ENCODE data around the gene NTRK3. TPM values are rescaled to one million over a fixed set of nuclear protein-coding genes. Genes with fewer than 3 reads are reported as not detected.

The NTRK3 gene
- polyA plus RNA-seq, 1 donor from 2014 or later: 42.7 TPM

DNA sequence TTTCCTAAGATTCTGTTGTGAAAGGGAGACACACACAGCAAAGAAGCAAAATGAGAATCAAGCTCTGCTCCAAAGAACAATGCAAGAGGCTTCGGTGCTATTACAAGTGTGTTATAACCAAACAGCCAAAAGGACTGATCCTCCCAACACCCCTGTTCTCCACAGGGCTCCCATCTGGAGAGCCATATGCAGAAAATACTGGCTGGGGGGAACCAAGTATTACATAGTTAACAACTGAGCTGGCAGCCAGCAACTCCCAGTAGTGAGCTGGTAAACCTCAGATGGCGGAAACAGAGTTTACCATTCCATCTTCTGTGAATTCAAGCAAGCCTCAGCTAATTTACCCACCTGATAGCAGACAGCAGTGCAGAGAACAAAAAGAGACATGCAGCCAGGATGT, 156.4 kb downstream of the NTRK3 start:
- no peak for TF ChIP-seq SMC3 (conservative IDR thresholded peaks at IDR 0.05; ENCODE audit: poor library complexity)
- TF ChIP-seq, protein P1, sequence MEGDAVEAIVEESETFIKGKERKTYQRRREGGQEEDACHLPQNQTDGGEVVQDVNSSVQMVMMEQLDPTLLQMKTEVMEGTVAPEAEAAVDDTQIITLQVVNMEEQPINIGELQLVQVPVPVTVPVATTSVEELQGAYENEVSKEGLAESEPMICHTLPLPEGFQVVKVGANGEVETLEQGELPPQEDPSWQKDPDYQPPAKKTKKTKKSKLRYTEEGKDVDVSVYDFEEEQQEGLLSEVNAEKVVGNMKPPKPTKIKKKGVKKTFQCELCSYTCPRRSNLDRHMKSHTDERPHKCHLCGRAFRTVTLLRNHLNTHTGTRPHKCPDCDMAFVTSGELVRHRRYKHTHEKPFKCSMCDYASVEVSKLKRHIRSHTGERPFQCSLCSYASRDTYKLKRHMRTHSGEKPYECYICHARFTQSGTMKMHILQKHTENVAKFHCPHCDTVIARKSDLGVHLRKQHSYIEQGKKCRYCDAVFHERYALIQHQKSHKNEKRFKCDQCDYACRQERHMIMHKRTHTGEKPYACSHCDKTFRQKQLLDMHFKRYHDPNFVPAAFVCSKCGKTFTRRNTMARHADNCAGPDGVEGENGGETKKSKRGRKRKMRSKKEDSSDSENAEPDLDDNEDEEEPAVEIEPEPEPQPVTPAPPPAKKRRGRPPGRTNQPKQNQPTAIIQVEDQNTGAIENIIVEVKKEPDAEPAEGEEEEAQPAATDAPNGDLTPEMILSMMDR (IDR thresholded peaks at IDR 0.05; ENCODE audit: poor library complexity, severe bottlenecking): no peak
- TF ChIP-seq, protein P2, sequence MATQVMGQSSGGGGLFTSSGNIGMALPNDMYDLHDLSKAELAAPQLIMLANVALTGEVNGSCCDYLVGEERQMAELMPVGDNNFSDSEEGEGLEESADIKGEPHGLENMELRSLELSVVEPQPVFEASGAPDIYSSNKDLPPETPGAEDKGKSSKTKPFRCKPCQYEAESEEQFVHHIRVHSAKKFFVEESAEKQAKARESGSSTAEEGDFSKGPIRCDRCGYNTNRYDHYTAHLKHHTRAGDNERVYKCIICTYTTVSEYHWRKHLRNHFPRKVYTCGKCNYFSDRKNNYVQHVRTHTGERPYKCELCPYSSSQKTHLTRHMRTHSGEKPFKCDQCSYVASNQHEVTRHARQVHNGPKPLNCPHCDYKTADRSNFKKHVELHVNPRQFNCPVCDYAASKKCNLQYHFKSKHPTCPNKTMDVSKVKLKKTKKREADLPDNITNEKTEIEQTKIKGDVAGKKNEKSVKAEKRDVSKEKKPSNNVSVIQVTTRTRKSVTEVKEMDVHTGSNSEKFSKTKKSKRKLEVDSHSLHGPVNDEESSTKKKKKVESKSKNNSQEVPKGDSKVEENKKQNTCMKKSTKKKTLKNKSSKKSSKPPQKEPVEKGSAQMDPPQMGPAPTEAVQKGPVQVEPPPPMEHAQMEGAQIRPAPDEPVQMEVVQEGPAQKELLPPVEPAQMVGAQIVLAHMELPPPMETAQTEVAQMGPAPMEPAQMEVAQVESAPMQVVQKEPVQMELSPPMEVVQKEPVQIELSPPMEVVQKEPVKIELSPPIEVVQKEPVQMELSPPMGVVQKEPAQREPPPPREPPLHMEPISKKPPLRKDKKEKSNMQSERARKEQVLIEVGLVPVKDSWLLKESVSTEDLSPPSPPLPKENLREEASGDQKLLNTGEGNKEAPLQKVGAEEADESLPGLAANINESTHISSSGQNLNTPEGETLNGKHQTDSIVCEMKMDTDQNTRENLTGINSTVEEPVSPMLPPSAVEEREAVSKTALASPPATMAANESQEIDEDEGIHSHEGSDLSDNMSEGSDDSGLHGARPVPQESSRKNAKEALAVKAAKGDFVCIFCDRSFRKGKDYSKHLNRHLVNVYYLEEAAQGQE (IDR thresholded peaks at IDR 0.05; ENCODE audit: borderline replicate concordance): no peak
- no peak for TF ChIP-seq EZH2 (IDR thresholded peaks at IDR 0.05; ENCODE audit: borderline replicate concordance, insufficient read depth, low read length, poor library complexity, severe bottlenecking)
- TF ChIP-seq RAD21 (conservative IDR thresholded peaks at IDR 0.05): no peak
- TF ChIP-seq TAF1 (IDR thresholded peaks at IDR 0.05; ENCODE audit: low read depth): no peak
- TF ChIP-seq EP300 (conservative IDR thresholded peaks at IDR 0.05; ENCODE audit: poor library complexity, severe bottlenecking): no peak
- no peak for TF ChIP-seq POLR2AphosphoS5 (IDR thresholded peaks at IDR 0.05)
- no peak for TF ChIP-seq MXI1 (conservative IDR thresholded peaks at IDR 0.05; ENCODE audit: poor library complexity, severe bottlenecking)

DNA sequence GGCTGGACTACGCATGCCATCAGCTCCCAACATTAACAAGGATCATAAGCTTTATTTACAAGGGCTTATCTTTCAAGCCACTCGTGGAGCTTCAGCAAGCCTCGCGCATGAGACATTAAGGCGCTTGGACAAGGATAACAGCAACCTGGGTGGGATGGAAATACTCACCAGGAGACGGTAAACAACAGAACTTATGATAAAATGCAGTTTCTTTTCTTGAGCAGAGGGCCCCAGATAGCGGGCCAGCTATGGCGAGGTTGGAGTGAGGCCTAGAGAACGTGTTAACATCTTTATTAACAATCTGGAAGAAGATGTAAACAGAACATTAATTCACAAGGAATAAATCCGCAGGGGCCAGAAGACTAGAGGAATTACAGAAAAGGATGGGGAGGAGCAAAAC, 158.2 kb downstream of the NTRK3 start:
- H3K9me2 ChIP-seq (ENCODE audit: insufficient read depth, low read length): no peaks in the 10 kb centered on the region
- H4K20me1 ChIP-seq (ENCODE audit: insufficient read depth): no peaks in the 10 kb centered on the region
- no peak for TF ChIP-seq MXI1 (conservative IDR thresholded peaks at IDR 0.05; ENCODE audit: poor library complexity, severe bottlenecking)
- TF ChIP-seq, protein P1 (IDR thresholded peaks at IDR 0.05; ENCODE audit: poor library complexity, severe bottlenecking): no peak
- no peak for TF ChIP-seq EZH2 (IDR thresholded peaks at IDR 0.05; ENCODE audit: borderline replicate concordance, insufficient read depth, low read length, poor library complexity, severe bottlenecking)
- TF ChIP-seq SMC3 (conservative IDR thresholded peaks at IDR 0.05; ENCODE audit: poor library complexity): no peak
- TF ChIP-seq POLR2AphosphoS5 (IDR thresholded peaks at IDR 0.05): no peak
- TF ChIP-seq RAD21 (conservative IDR thresholded peaks at IDR 0.05): no peak
- no peak for TF ChIP-seq EP300 (conservative IDR thresholded peaks at IDR 0.05; ENCODE audit: poor library complexity, severe bottlenecking)
- TF ChIP-seq TAF1 (IDR thresholded peaks at IDR 0.05; ENCODE audit: low read depth): no peak
- TF ChIP-seq, protein P2 (IDR thresholded peaks at IDR 0.05; ENCODE audit: borderline replicate concordance): no peak
- H3K79me2 ChIP-seq (replicated peaks; ENCODE audit: insufficient read depth, low read length): no peaks in the 10 kb centered on the region
- no peak overlapping the region for H3K27ac ChIP-seq (ENCODE audit: low read length)
- no peak overlapping the region for H2AFZ ChIP-seq (ENCODE audit: low read depth, low read length)
- H3K27me3 ChIP-seq (ENCODE audit: insufficient read depth, low read depth, low read length): no peaks in the 10 kb centered on the region
- no peak overlapping the region for H3K9ac ChIP-seq (ENCODE audit: low read length)
- H3F3A ChIP-seq (ENCODE audit: insufficient read depth, low read length, poor library complexity, severe bottlenecking): no peaks in the 10 kb centered on the region
- no peak overlapping the region for H3K4me2 ChIP-seq (ENCODE audit: low read length)
- no peaks in the 10 kb centered on the region for H3K36me3 ChIP-seq (ENCODE audit: insufficient read depth, low read length)
- no peaks in the 10 kb centered on the region for H3K9me3 ChIP-seq (ENCODE audit: low read length)
- H3K4me3 ChIP-seq (ENCODE audit: low read length): no peak overlapping the region

More for the DNA sequence above, 156.4 kb downstream of the NTRK3 start:
- Histone ChIP-seq H2AFZ (ENCODE audit: low read depth, low read length) (no peak overlapping the region), H3K36me3 (ENCODE audit: insufficient read depth, low read length) (no peaks in the 10 kb centered on the region), H3K27me3 (ENCODE audit: insufficient read depth, low read depth, low read length) (no peaks in the 10 kb centered on the region), H3K79me2 (replicated peaks; ENCODE audit: insufficient read depth, low read length) (no peaks in the 10 kb centered on the region), H3K4me2 (ENCODE audit: low read length) (no peak overlapping the region), H4K20me1 (ENCODE audit: insufficient read depth) (no peaks in the 10 kb centered on the region), H3K9me2 (ENCODE audit: insufficient read depth, low read length) (no peaks in the 10 kb centered on the region), H3K4me3 (ENCODE audit: low read length) (no peak overlapping the region), H3K9ac (ENCODE audit: low read length) (no peak overlapping the region), H3K27ac (ENCODE audit: low read length) (no peak overlapping the region), H3F3A (ENCODE audit: insufficient read depth, low read length, poor library complexity, severe bottlenecking) (no peaks in the 10 kb centered on the region), H3K9me3 (ENCODE audit: low read length) (no peaks in the 10 kb centered on the region)

All from neural cell (in vitro differentiated cells).